ENCODE results near the gene SERPINA1. TPM values are rescaled to one million over a fixed set of nuclear protein-coding genes. Genes with fewer than 3 reads are reported as not detected.
A peak's percentile ranks its signal among the peaks of the same experiment; 100 is the strongest.

SERPINA1 gene
- total RNA-seq, 1 experiment from 2014 or later = 9.1 TPM

- Histone ChIP-seq H3K27me3 (ENCODE audit: insufficient read depth, low read length) (no peaks in the 10 kb centered on the region), H3K4me2 (ENCODE audit: low read length) (no peak overlapping the region), H3K9ac (ENCODE audit: low read length) (no peak overlapping the region), H4K20me1 (ENCODE audit: insufficient read depth) (no peaks in the 10 kb centered on the region), H2AFZ (ENCODE audit: low read depth, low read length, poor library complexity, severe bottlenecking) (no peak overlapping the region), H3K36me3 (ENCODE audit: control insufficient read depth in 1 of 2, insufficient read depth in 2 of 2, low read length in 2 of 2) (no peaks in the 10 kb centered on the region), H3K27ac (ENCODE audit: low read depth, low read length) (no peak overlapping the region), H3K4me3 (replicated peaks in 1 of 2; ENCODE audit: low read depth in 1 of 2, low read length in 2 of 2) (no peak overlapping the region), H3K9me3 (ENCODE audit: control insufficient read depth in 1 of 2, insufficient read depth in 1 of 2, low read depth in 1 of 2, low read length in 2 of 2) (no peaks in the 10 kb centered on the region), H3K79me2 (ENCODE audit: insufficient read depth, low read length) (no peaks in the 10 kb centered on the region), H3K4me1 (ENCODE audit: control insufficient read depth in 1 of 2, insufficient read depth in 2 of 2, low read length in 2 of 2) (peaks cover 0 to 13% of the 10 kb centered on the region in 2 experiments; a peak in 2 of 4 replicates), H3K9me2 (ENCODE audit: insufficient read depth) (no peaks in the 10 kb centered on the region)
- no TSS peak for BruUV-seq (replicated peaks)
- no peak for TF ChIP-seq CTCF (IDR thresholded peaks at IDR 0.05 in 2 of 3, conservative IDR thresholded peaks at IDR 0.05 in 1 of 3; ENCODE audit: borderline replicate concordance in 1 of 3, insufficient read depth in 1 of 3, low read depth in 2 of 3, low read length in 2 of 3)
- no peak for TF ChIP-seq EZH2phosphoT487 (IDR thresholded peaks at IDR 0.05; ENCODE audit: borderline replicate concordance)
- no peak for TF ChIP-seq ELF1 (IDR thresholded peaks at IDR 0.05; ENCODE audit: borderline replicate concordance, low read depth)
- RAD21 ChIA-PET (ENCODE audit: low non-redundant PET in 1 of 2, low total read pairs in 2 of 2, uncharacterized antibody in 2 of 2, unreplicated experiment in 2 of 2) = no interaction called here
- POLR2A ChIA-PET = no interaction called here
- intact Hi-C loops (cut with micrococcal nuclease) = no loop called here
- CTCF ChIA-PET = no interaction called here
- ATAC-seq = no peak
- DNase-seq (ENCODE audit: low read depth, low spot score) = no peak
Observed at GRCh38 chr14:94355191-94355794, 33.1 kb downstream of the SERPINA1 start.

- intact Hi-C loops (cut with micrococcal nuclease) = no loop called here
- no peak for TF ChIP-seq ZNF274 (IDR thresholded peaks at IDR 0.05; ENCODE audit: low read depth, low read length)
- TF ChIP-seq FOSL1 (IDR thresholded peaks at IDR 0.05; ENCODE audit: low read depth) = no peak
- no peak for TF ChIP-seq CEBPB (IDR thresholded peaks at IDR 0.05; ENCODE audit: low read depth)
- TF ChIP-seq RAD21 (IDR thresholded peaks at IDR 0.05; ENCODE audit: low read depth) = no peak
- TF ChIP-seq SP1 (IDR thresholded peaks at IDR 0.05; ENCODE audit: low read depth) = no peak
- TF ChIP-seq POLR2A (IDR thresholded peaks at IDR 0.05; ENCODE audit: borderline replicate concordance, extremely low read depth, insufficient read depth, insufficient read length) = no peak
- no peak for TF ChIP-seq EZH2 (IDR thresholded peaks at IDR 0.05)
- no peak for TF ChIP-seq ATF3 (IDR thresholded peaks at IDR 0.05)
- no peak for TF ChIP-seq ZFX (IDR thresholded peaks at IDR 0.05)
- no peak for TF ChIP-seq CBX3 (IDR thresholded peaks at IDR 0.05; ENCODE audit: low read depth)
- no peak for TF ChIP-seq TCF7L2 (IDR thresholded peaks at IDR 0.05; ENCODE audit: borderline replicate concordance, extremely low read depth, insufficient read depth, insufficient read length)
- no peak for TF ChIP-seq MAX (IDR thresholded peaks at IDR 0.05)
- no peak for TF ChIP-seq REST (IDR thresholded peaks at IDR 0.05; ENCODE audit: low read depth)
Observed at GRCh38 chr14:94354638-94355185, 33.7 kb downstream of the SERPINA1 start.

More at GRCh38 chr14:94354638-94355185, 33.7 kb downstream of the SERPINA1 start:
- no TSS peak for BruUV-seq (replicated peaks)
- no peaks in the 10 kb centered on the region for H3K9me3 ChIP-seq (ENCODE audit: control insufficient read depth in 1 of 2, insufficient read depth in 1 of 2, low read depth in 1 of 2, low read length in 2 of 2)
- no peaks in the 10 kb centered on the region for H4K20me1 ChIP-seq (ENCODE audit: insufficient read depth)
- H3K27me3 ChIP-seq (ENCODE audit: insufficient read depth, low read length) = no peaks in the 10 kb centered on the region
- CTCF ChIA-PET = no interaction called here
- H2AFZ ChIP-seq (ENCODE audit: low read depth, low read length, poor library complexity, severe bottlenecking) = no peak overlapping the region
- RAD21 ChIA-PET (ENCODE audit: low non-redundant PET in 1 of 2, low total read pairs in 2 of 2, uncharacterized antibody in 2 of 2, unreplicated experiment in 2 of 2) = no interaction called here
- no peaks in the 10 kb centered on the region for H3K79me2 ChIP-seq (ENCODE audit: insufficient read depth, low read length)
- H3K4me2 ChIP-seq (ENCODE audit: low read length) = peak overlapping the region; percentile 31; the same call in 1 of the 2 replicates
- H3K4me1 ChIP-seq (ENCODE audit: control insufficient read depth in 1 of 2, insufficient read depth in 2 of 2, low read length in 2 of 2) = peaks cover 0 to 13% of the 10 kb centered on the region in 2 experiments; a peak in 2 of 4 replicates
- H3K9ac ChIP-seq (ENCODE audit: low read length) = no peak overlapping the region
- no peak overlapping the region for H3K4me3 ChIP-seq (replicated peaks in 1 of 2; ENCODE audit: low read depth in 1 of 2, low read length in 2 of 2)
- POLR2A ChIA-PET = no interaction called here
- H3K27ac ChIP-seq (ENCODE audit: low read depth, low read length) = no peak overlapping the region
- H3K36me3 ChIP-seq (ENCODE audit: control insufficient read depth in 1 of 2, insufficient read depth in 2 of 2, low read length in 2 of 2) = no peaks in the 10 kb centered on the region
- H3K9me2 ChIP-seq (ENCODE audit: insufficient read depth) = no peaks in the 10 kb centered on the region
- ATAC-seq (no peak), DNase-seq (ENCODE audit: low read depth, low spot score) (no peak)

All from HCT116 (cell line).